Gastrocnemius medialis (tissue), 4 donors: ENCODE data around the gene ANKRD36C.
"Not testable (repeated sequence)": the region's sequence is repeated elsewhere in the genome, so short reads cannot be mapped to it uniquely, and the experiment has no call there.

Experiments used
- CTCF ChIP-seq, 5 experiments: fragments of 450-650 bp in 3 of 5; fragments of 200-600 bp in 2 of 5; sonication (generic) in 2 of 5; IDR thresholded peaks in 4 of 5; conservative IDR thresholded peaks in 1 of 5; 1 replicate in 4 of 5; 2 replicates in 1 of 5; pipeline ENCODE4 v1.5.1; 2016 to 2019; ENCODE audit warnings: antibody characterized with exemption in 5 of 5, mild to moderate bottlenecking in 3 of 5, moderate library complexity in 3 of 5
- POLR2A ChIP-seq, 2 donors: fragments of 450-650 bp; IDR thresholded peaks; one replicate each; pipeline ENCODE4 v1.6.1; 2017; ENCODE audit warnings: antibody characterized with exemption in 2 of 2, mild to moderate bottlenecking in 2 of 2, moderate library complexity in 2 of 2

- not testable (repeated sequence) for TF ChIP-seq CTCF (IDR thresholded peaks at IDR 0.05 in 4 of 5, conservative IDR thresholded peaks at IDR 0.05 in 1 of 5); POLR2A (IDR thresholded peaks at IDR 0.05)
Measured at GRCh38 chr2:96012792-96013264, 21.2 kb upstream of the ANKRD36C start.
